Keratinocyte (primary cell): ENCODE measurements around the gene MOB2. TPM values are rescaled to one million over a fixed set of nuclear protein-coding genes. Genes with fewer than 3 reads are reported as not detected.
"Not testable (repeated sequence)": the region's sequence is repeated elsewhere in the genome, so short reads cannot be mapped to it uniquely, and the experiment has no call there.

ENCODE experiments used
- DNase-seq: peaks from one replicate; pipeline ENCODE4 v3.0.0-alpha.2; 2011; ENCODE audit warnings: low read depth, missing footprints, low spot score
- FAIRE-seq: peaks from 2 replicates; lab custom pipeline; 2011; peaks lifted over from hg19 to GRCh38; lab: Jason Lieb, UNC
- H2AFZ ChIP-seq: 2 replicates; pipeline ENCODE4 v1.6.0; 2012; ENCODE audit warnings: low read length, control low read depth, inconsistent platforms; ENCODE audit not compliant: control insufficient read depth
- H3K27ac ChIP-seq: 2 replicates; pipeline ENCODE4 v1.5.1; 2011; ENCODE audit warnings: low read length; ENCODE audit not compliant: control insufficient read depth, insufficient read depth
- H3K27me3 ChIP-seq: 3 replicates; pipeline ENCODE4 v1.6.0; 2011; ENCODE audit warnings: low read length; ENCODE audit not compliant: control insufficient read depth, insufficient read depth; ENCODE audit errors: extremely low read depth
- H3K36me3 ChIP-seq, 2 experiments: 2 replicates in 1 of 2; 3 replicates in 1 of 2; pipeline ENCODE4 v1.5.1; 2011; ENCODE audit warnings: low read length in 2 of 2, mild to moderate bottlenecking in 1 of 2; ENCODE audit not compliant: control insufficient read depth in 2 of 2, insufficient read depth in 2 of 2; ENCODE audit errors: extremely low read depth in 1 of 2
- H3K4me1 ChIP-seq: 3 replicates; pipeline ENCODE4 v1.5.1; 2011; ENCODE audit warnings: low read length; ENCODE audit not compliant: control insufficient read depth, insufficient read depth; ENCODE audit errors: extremely low read depth
- H3K4me2 ChIP-seq: 3 replicates; pipeline ENCODE4 v1.6.0; 2011; ENCODE audit warnings: low read depth, low read length; ENCODE audit not compliant: control insufficient read depth, insufficient read depth; ENCODE audit errors: extremely low read depth
- H3K4me3 ChIP-seq, 3 experiments: fragments of 200-600 bp in 1 of 3; sonication (generic) in 1 of 3; 2 replicates in 2 of 3; 3 replicates in 1 of 3; pipeline ENCODE4 v1.5.1; 2011 to 2016; ENCODE audit warnings: low read length in 3 of 3, mild to moderate bottlenecking in 3 of 3, control low read depth in 2 of 3, inconsistent platforms in 1 of 3, low read depth in 1 of 3, mixed read lengths in 1 of 3, mixed run types in 1 of 3, moderate library complexity in 1 of 3; ENCODE audit not compliant: control insufficient read depth in 2 of 3, insufficient read depth in 2 of 3; ENCODE audit errors: extremely low read depth in 1 of 3
- H3K79me2 ChIP-seq: 2 replicates; pipeline ENCODE4 v1.6.0; 2012; ENCODE audit warnings: low read length; ENCODE audit not compliant: control insufficient read depth, insufficient read depth
- H3K9ac ChIP-seq: 3 replicates; pipeline ENCODE4 v1.6.0; 2011; ENCODE audit warnings: low read length; ENCODE audit not compliant: control insufficient read depth, insufficient read depth; ENCODE audit errors: extremely low read depth
- H3K9me1 ChIP-seq: 3 replicates; pipeline ENCODE4 v1.6.0; 2011; ENCODE audit warnings: low read length; ENCODE audit not compliant: control insufficient read depth, insufficient read depth; ENCODE audit errors: extremely low read depth
- H3K9me3 ChIP-seq: 2 replicates; pipeline ENCODE4 v1.5.1; 2012; ENCODE audit warnings: low read depth, low read length; ENCODE audit not compliant: control insufficient read depth
- H4K20me1 ChIP-seq: 3 replicates; pipeline ENCODE4 v1.6.0; 2011; ENCODE audit warnings: low read length; ENCODE audit not compliant: control insufficient read depth, insufficient read depth; ENCODE audit errors: extremely low read depth
- EZH2 ChIP-seq: IDR thresholded peaks from one replicate; pipeline ENCODE4 v1.6.1; 2012; ENCODE audit warnings: inconsistent platforms, mild to moderate bottlenecking, low read length, moderate library complexity
- dilution Hi-C: fragments of 300-500 bp; cut with MboI; formaldehyde crosslinking; loops from one replicate; pipeline ENCODE4 v1.7.0; 2020; ENCODE audit warnings: low sequenced_read_pairs; ENCODE audit not compliant: extremely low pct_ligation_motif_present
- polyA plus RNA-seq, 5 experiments: library from polyadenylated mRNA; depleted of rRNA in 3 of 5; stranded (reverse) in 3 of 5; stranded (forward) in 1 of 5; unstranded in 1 of 5; fragments of >200 nt; gene quantifications; 1 replicate in 1 of 5; 2 replicates in 3 of 5; 3 replicates in 1 of 5; pipeline versions ENCODE4 v1.2.1 to v1.2.3, GENCODE V29; 2011 to 2012; ENCODE audit warnings: missing spikeins in 2 of 5, low read depth in 1 of 5, low replicate concordance in 1 of 5
- TF ChIP-seq, protein P1 (sequence below), 3 experiments: IDR thresholded peaks in 1 of 3; conservative IDR thresholded peaks in 1 of 3; optimal IDR thresholded peaks in 1 of 3; 2 replicates in 2 of 3; 3 replicates in 1 of 3; pipeline versions ENCODE3 to v1.5.1; 2011; ENCODE audit warnings: low read length in 3 of 3, mild to moderate bottlenecking in 3 of 3, moderate library complexity in 2 of 3, control low read depth in 1 of 3, inconsistent platforms in 1 of 3; ENCODE audit not compliant: insufficient read depth in 2 of 3; ENCODE audit errors: extremely low read depth in 1 of 3

Gene MOB2
- polyA plus RNA-seq, 1 donor (not counting 4 experiments of a cell fraction or from before 2014, with no cell fraction given), result 37.7 TPM

- peaks cover 73% of the 10 kb centered on the region for H3K79me2 ChIP-seq
- H3K9ac ChIP-seq, result no peak overlapping the region
- no peaks in the 10 kb centered on the region for H3K9me3 ChIP-seq
- peaks cover 3% of the 10 kb centered on the region for H3K9me1 ChIP-seq
- H3K4me1 ChIP-seq, result peaks cover 14% of the 10 kb centered on the region
- no peaks in the 10 kb centered on the region for H3K27me3 ChIP-seq
- no peak overlapping the region for H2AFZ ChIP-seq
- no peak overlapping the region for H3K4me2 ChIP-seq
- peaks cover 52% of the 10 kb centered on the region for H4K20me1 ChIP-seq
- TF ChIP-seq EZH2, result no peak
- TF ChIP-seq, protein P1, sequence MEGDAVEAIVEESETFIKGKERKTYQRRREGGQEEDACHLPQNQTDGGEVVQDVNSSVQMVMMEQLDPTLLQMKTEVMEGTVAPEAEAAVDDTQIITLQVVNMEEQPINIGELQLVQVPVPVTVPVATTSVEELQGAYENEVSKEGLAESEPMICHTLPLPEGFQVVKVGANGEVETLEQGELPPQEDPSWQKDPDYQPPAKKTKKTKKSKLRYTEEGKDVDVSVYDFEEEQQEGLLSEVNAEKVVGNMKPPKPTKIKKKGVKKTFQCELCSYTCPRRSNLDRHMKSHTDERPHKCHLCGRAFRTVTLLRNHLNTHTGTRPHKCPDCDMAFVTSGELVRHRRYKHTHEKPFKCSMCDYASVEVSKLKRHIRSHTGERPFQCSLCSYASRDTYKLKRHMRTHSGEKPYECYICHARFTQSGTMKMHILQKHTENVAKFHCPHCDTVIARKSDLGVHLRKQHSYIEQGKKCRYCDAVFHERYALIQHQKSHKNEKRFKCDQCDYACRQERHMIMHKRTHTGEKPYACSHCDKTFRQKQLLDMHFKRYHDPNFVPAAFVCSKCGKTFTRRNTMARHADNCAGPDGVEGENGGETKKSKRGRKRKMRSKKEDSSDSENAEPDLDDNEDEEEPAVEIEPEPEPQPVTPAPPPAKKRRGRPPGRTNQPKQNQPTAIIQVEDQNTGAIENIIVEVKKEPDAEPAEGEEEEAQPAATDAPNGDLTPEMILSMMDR (optimal IDR thresholded peaks at IDR 0.05 in 1 of 3, IDR thresholded peaks at IDR 0.05 in 1 of 3, conservative IDR thresholded peaks at IDR 0.05 in 1 of 3; ENCODE audit: extremely low read depth in 1 of 3, insufficient read depth in 2 of 3, low read length in 3 of 3), result no peak
- DNase-seq (no peak), FAIRE-seq (no peak)
- no peak overlapping the region for H3K4me3 ChIP-seq
- dilution Hi-C loops, result no loop called here
- peaks cover 0 to 4% of the 10 kb centered on the region in 2 experiments for H3K36me3 ChIP-seq
- no peak overlapping the region for H3K27ac ChIP-seq
Measured at GRCh38 chr11:1513326-1514296, 27.0 kb upstream of the MOB2 start.

GRCh38 chr11:1512531-1513258 lies 26.1 kb upstream of the MOB2 start:
- Histone ChIP-seq H3K4me1 (peaks cover 14% of the 10 kb centered on the region), H3K79me2 (peaks cover 68% of the 10 kb centered on the region)

More at GRCh38 chr11:1512531-1513258, 26.1 kb upstream of the MOB2 start:
- H2AFZ ChIP-seq, DNase-seq, H3K36me3 ChIP-seq, FAIRE-seq, H3K27ac ChIP-seq, H3K4me3 ChIP-seq, H3K9ac ChIP-seq, H3K9me3 ChIP-seq, H3K4me2 ChIP-seq, H3K27me3 ChIP-seq, H3K9me1 ChIP-seq, dilution Hi-C loops: not testable (repeated sequence)
- peaks cover 55% of the 10 kb centered on the region for H4K20me1 ChIP-seq
